MG63 (cell line): ENCODE results near the gene PGAM4. TPM values are rescaled to one million over a fixed set of nuclear protein-coding genes. Genes with fewer than 3 reads are reported as not detected.
A peak's percentile ranks its signal among the peaks of the same experiment; 100 is the strongest.
"Not testable (repeated sequence)": the region's sequence is repeated elsewhere in the genome, so short reads cannot be mapped to it uniquely, and the experiment has no call there.

Source experiments
- DNase-seq: peaks from one replicate; pipeline ENCODE4 v3.0.0-alpha.2; 2020
- H3K27me3 ChIP-seq: fragments of 250-450 bp; sonication (Bioruptor Pico); 2 replicates; pipeline ENCODE4 v1.5.1; 2020; ENCODE audit warnings: mild to moderate bottlenecking, moderate library complexity
- H3K36me3 ChIP-seq: fragments of 250-450 bp; sonication (Bioruptor Pico); 2 replicates; pipeline ENCODE4 v1.5.1; 2020; ENCODE audit warnings: mild to moderate bottlenecking, moderate library complexity
- H3K4me3 ChIP-seq: fragments of 250-450 bp; sonication (Bioruptor Pico); 2 replicates; pipeline ENCODE4 v1.5.1; 2020; ENCODE audit warnings: mild to moderate bottlenecking, moderate library complexity
- H3K9me3 ChIP-seq: fragments of 250-450 bp; sonication (Bioruptor Pico); 2 replicates; pipeline ENCODE4 v1.5.1; 2020; ENCODE audit warnings: mild to moderate bottlenecking, moderate library complexity
- total RNA-seq: library from RNA; depleted of rRNA; stranded (reverse); fragments of >200 nt; shearing (Covaris generic); gene quantifications from 2 replicates; pipeline ENCODE4 v1.2.3, GENCODE V29; 2014; ENCODE audit warnings: low replicate concordance; rRNA removed

PGAM4 gene
- total RNA-seq = not detected in 2 replicates

- Histone ChIP-seq H3K4me3 (no peak within 1 kb of the TSS), H3K9me3 (no peaks in the 10 kb centered on the region), H3K27me3 (no peaks in the 10 kb centered on the region), H3K36me3 (no peaks in the 10 kb centered on the region)
- DNase-seq = no peak
These were observed at the start of gene PGAM4 for GRCh38 chrX:77969538-77969937. Gene PGAM4 (minus strand): TSS chrX:77969638. CDS start chrX:77969638, 0 bp downstream.

GRCh38 chrX:78011846-78012245, 42.4 kb upstream of the PGAM4 start:
- Histone ChIP-seq H3K36me3 (no peaks in the 10 kb centered on the region), H3K9me3 (no peaks in the 10 kb centered on the region), H3K27me3 (no peaks in the 10 kb centered on the region), H3K4me3 (no peak overlapping the region)
- no peak for DNase-seq

GRCh38 chrX:77979870-77980269, 10.4 kb upstream of the PGAM4 start:
- no peak for DNase-seq
- Histone ChIP-seq H3K27me3 (no peaks in the 10 kb centered on the region), H3K4me3 (no peak overlapping the region), H3K9me3 (no peaks in the 10 kb centered on the region), H3K36me3 (no peaks in the 10 kb centered on the region)

GRCh38 chrX:77977518-77977917, 8.1 kb upstream of the PGAM4 start:
- DNase-seq = no peak
- H3K36me3 ChIP-seq = no peaks in the 10 kb centered on the region
- H3K27me3 ChIP-seq = no peaks in the 10 kb centered on the region
- H3K9me3 ChIP-seq = no peaks in the 10 kb centered on the region
- H3K4me3 ChIP-seq = no peak overlapping the region

GRCh38 chrX:77977095-77977494, 7.7 kb upstream of the PGAM4 start:
- DNase-seq = no peak
- Histone ChIP-seq H3K27me3 (no peaks in the 10 kb centered on the region), H3K4me3 (no peak overlapping the region), H3K36me3 (no peaks in the 10 kb centered on the region), H3K9me3 (no peaks in the 10 kb centered on the region)

GRCh38 chrX:77975755-77976154, 6.3 kb upstream of the PGAM4 start:
- Histone ChIP-seq H3K36me3 (no peaks in the 10 kb centered on the region), H3K4me3 (no peak overlapping the region), H3K9me3 (no peaks in the 10 kb centered on the region), H3K27me3 (no peaks in the 10 kb centered on the region)
- DNase-seq = peak; percentile 2

- Histone ChIP-seq H3K9me3 (no peaks in the 10 kb centered on the region), H3K27me3 (no peaks in the 10 kb centered on the region), H3K4me3 (no peak overlapping the region), H3K36me3 (no peaks in the 10 kb centered on the region)
- DNase-seq = no peak
These were observed 1.8 kb downstream of the PGAM4 start for GRCh38 chrX:77967631-77968030.

GRCh38 chrX:77966361-77966760, 3.1 kb downstream of the PGAM4 start:
- no peaks in the 10 kb centered on the region for H3K36me3 ChIP-seq
- H3K4me3 ChIP-seq = no peak overlapping the region
- no peak for DNase-seq
- no peaks in the 10 kb centered on the region for H3K27me3 ChIP-seq
- H3K9me3 ChIP-seq = no peaks in the 10 kb centered on the region

- no peak for DNase-seq
- Histone ChIP-seq H3K27me3 (no peaks in the 10 kb centered on the region), H3K36me3 (no peaks in the 10 kb centered on the region), H3K9me3 (no peaks in the 10 kb centered on the region), H3K4me3 (no peak overlapping the region)
These were observed 7.2 kb downstream of the PGAM4 start for GRCh38 chrX:77962068-77962902.

- no peak for DNase-seq
- H3K27me3 ChIP-seq = no peaks in the 10 kb centered on the region
- no peaks in the 10 kb centered on the region for H3K9me3 ChIP-seq
- no peaks in the 10 kb centered on the region for H3K36me3 ChIP-seq
- no peak overlapping the region for H3K4me3 ChIP-seq
These were observed 8.4 kb downstream of the PGAM4 start for GRCh38 chrX:77961063-77961462.

GRCh38 chrX:77960567-77960966, 8.9 kb downstream of the PGAM4 start:
- no peaks in the 10 kb centered on the region for H3K27me3 ChIP-seq
- H3K9me3 ChIP-seq = no peaks in the 10 kb centered on the region
- DNase-seq = no peak
- H3K36me3 ChIP-seq = no peaks in the 10 kb centered on the region
- H3K4me3 ChIP-seq = no peak overlapping the region

- no peak overlapping the region for H3K4me3 ChIP-seq
- no peaks in the 10 kb centered on the region for H3K36me3 ChIP-seq
- H3K9me3 ChIP-seq = no peaks in the 10 kb centered on the region
- DNase-seq = no peak
- H3K27me3 ChIP-seq = no peaks in the 10 kb centered on the region
These were observed 15.7 kb downstream of the PGAM4 start for GRCh38 chrX:77953708-77954107.

- Histone ChIP-seq H3K9me3 (no peaks in the 10 kb centered on the region), H3K27me3 (no peaks in the 10 kb centered on the region), H3K36me3 (no peaks in the 10 kb centered on the region), H3K4me3 (no peak overlapping the region)
- no peak for DNase-seq
These were observed 16.1 kb downstream of the PGAM4 start for GRCh38 chrX:77953302-77953701.

GRCh38 chrX:77952173-77952572, 17.3 kb downstream of the PGAM4 start:
- DNase-seq = no peak
- H3K9me3 ChIP-seq = no peaks in the 10 kb centered on the region
- H3K4me3 ChIP-seq = no peak overlapping the region
- H3K27me3 ChIP-seq = no peaks in the 10 kb centered on the region
- no peaks in the 10 kb centered on the region for H3K36me3 ChIP-seq

GRCh38 chrX:77949840-77950239, 19.6 kb downstream of the PGAM4 start:
- H3K9me3 ChIP-seq = no peaks in the 10 kb centered on the region
- H3K36me3 ChIP-seq = no peaks in the 10 kb centered on the region
- DNase-seq = no peak
- H3K4me3 ChIP-seq = no peak overlapping the region
- no peaks in the 10 kb centered on the region for H3K27me3 ChIP-seq

GRCh38 chrX:77946571-77946970, 22.9 kb downstream of the PGAM4 start:
- DNase-seq = no peak
- H3K27me3 ChIP-seq = no peaks in the 10 kb centered on the region
- H3K9me3 ChIP-seq = no peaks in the 10 kb centered on the region
- H3K4me3 ChIP-seq = no peak overlapping the region
- H3K36me3 ChIP-seq = no peaks in the 10 kb centered on the region

GRCh38 chrX:77945910-77946545, 23.4 kb downstream of the PGAM4 start:
- H3K9me3 ChIP-seq = no peaks in the 10 kb centered on the region
- no peak for DNase-seq
- no peaks in the 10 kb centered on the region for H3K27me3 ChIP-seq
- no peak overlapping the region for H3K4me3 ChIP-seq
- no peaks in the 10 kb centered on the region for H3K36me3 ChIP-seq

GRCh38 chrX:77945031-77945430, 24.4 kb downstream of the PGAM4 start:
- H3K36me3 ChIP-seq, H3K27me3 ChIP-seq, DNase-seq, H3K4me3 ChIP-seq, H3K9me3 ChIP-seq: not testable (repeated sequence)
